ENCODE measurements around the gene ACTMAP.

DNA sequence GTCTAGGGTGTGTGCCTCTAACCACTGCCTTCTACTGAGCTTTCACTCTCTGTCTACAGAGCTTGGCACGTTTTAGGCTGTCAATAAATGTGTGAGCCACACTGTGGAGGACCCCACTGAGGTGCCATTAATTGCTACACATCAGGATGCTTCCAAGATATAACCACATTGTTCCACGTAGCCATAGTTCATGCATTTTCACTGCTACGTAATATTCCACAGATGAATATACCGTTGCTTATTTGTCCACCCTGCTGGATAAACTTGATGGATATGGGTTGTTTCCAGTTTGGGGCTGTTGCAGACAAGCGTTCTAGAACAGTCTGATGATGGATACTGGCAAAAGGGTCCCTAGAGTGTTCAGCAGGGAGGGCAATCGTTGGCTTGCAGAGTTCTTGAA lies 48.5 kb downstream of the ACTMAP start:
- TF ChIP-seq POLR2AphosphoS5 (IDR thresholded peaks at IDR 0.05; ENCODE audit: low read depth, low read length) (no peak), MBNL3 (CRISPR knock-in tag; conservative IDR thresholded peaks at IDR 0.05) (no peak), ZNF207 (IDR thresholded peaks at IDR 0.05; ENCODE audit: borderline replicate concordance) (no peak), ZNF672 (CRISPR knock-in tag; IDR thresholded peaks at IDR 0.05) (no peak), SCMH1 (CRISPR knock-in tag; IDR thresholded peaks at IDR 0.05; ENCODE audit: borderline replicate concordance) (no peak), NFIC (IDR thresholded peaks at IDR 0.05; ENCODE audit: low read length) (no peak)
